K562 (cell line): ENCODE measurements around the gene CADM2. TPM values are rescaled to one million over a fixed set of nuclear protein-coding genes. Genes with fewer than 3 reads are reported as not detected.

Experiments used
- ATAC-seq: fragments of 200-7000 bp; cut with Tn5 transposase; 3 replicates; pipeline ENCODE4 v1.9.1; 2020; ENCODE audit warnings: moderate library complexity
- BruUV-seq: library from RNA; stranded (reverse); fragments of 400-500 nt; replicated peaks from 2 replicates; lab custom pipeline; 2021; lab: Mats Ljungman, UMichigan
- CTCF ChIA-PET: fragments of 300-600 bp; formaldehyde crosslinking; extraction: SDS; loops from one replicate; lab custom pipeline; 2021; ENCODE audit warnings: low intra/inter-chr PET ratio; lab: Yijun Ruan, JAX
- POLR2A ChIA-PET: fragments of 300-600, 350-650 bp; sonication (Branson Sonifier 250); formaldehyde crosslinking; extraction: SDS; loops from one replicate; lab custom pipeline; 2021; ENCODE audit warnings: antibody characterized with exemption, inconsistent platforms; lab: Yijun Ruan, JAX
- DNase-seq, 4 experiments: peaks; one replicate each; pipeline versions ENCODE4 v3.0.0 to v3.0.0-alpha.2; 2011 to 2018; ENCODE audit warnings: low spot score in 3 of 4, mixed read lengths in 3 of 4; ENCODE audit errors: extremely low read depth in 1 of 4
- FAIRE-seq: peaks from 2 replicates; lab custom pipeline; 2011; peaks lifted over from hg19 to GRCh38; lab: Jason Lieb, UNC
- H2AFZ ChIP-seq: 2 replicates; pipeline ENCODE4 v1.6.0; 2011; ENCODE audit warnings: low read depth, low read length, control low read depth, inconsistent platforms
- H3K27ac ChIP-seq: fragments of 200-600 bp; 3 replicates; pipeline ENCODE4 v1.8.0; 2011; ENCODE audit warnings: low read depth, mild to moderate bottlenecking, control low read depth, inconsistent platforms, low read length, moderate library complexity, mixed read lengths; ENCODE audit errors: extremely low read depth
- H3K27me3 ChIP-seq, 2 experiments: fragments of 300-600 bp in 1 of 2; 2 replicates in 1 of 2; 3 replicates in 1 of 2; pipeline versions ENCODE4 v1.6.0 to v1.8.0; 2011; ENCODE audit warnings: inconsistent platforms in 2 of 2, low read length in 2 of 2, mild to moderate bottlenecking in 1 of 2, mixed read lengths in 1 of 2, moderate library complexity in 1 of 2; ENCODE audit not compliant: control insufficient read depth in 2 of 2, insufficient read depth in 2 of 2
- H3K36me3 ChIP-seq: fragments of 300-600 bp; 3 replicates; pipeline ENCODE4 v1.8.0; 2011; ENCODE audit warnings: mild to moderate bottlenecking, low read length, inconsistent platforms; ENCODE audit not compliant: control insufficient read depth, insufficient read depth
- H3K4me1 ChIP-seq, 2 experiments: fragments of 200-600 bp in 1 of 2; replicated peaks in 1 of 2; 2 replicates in 1 of 2; 3 replicates in 1 of 2; pipeline versions ENCODE4 v1.5.1 to v1.8.0; 2011; ENCODE audit warnings: inconsistent platforms in 2 of 2, low read length in 2 of 2, mild to moderate bottlenecking in 1 of 2, mixed read lengths in 1 of 2, moderate library complexity in 1 of 2; ENCODE audit not compliant: control insufficient read depth in 2 of 2, insufficient read depth in 2 of 2
- H3K4me2 ChIP-seq: 2 replicates; pipeline ENCODE4 v1.6.1; 2011; ENCODE audit warnings: low read length, control low read depth, inconsistent platforms, mixed read lengths; ENCODE audit not compliant: insufficient read depth
- H3K4me3 ChIP-seq: fragments of 200-600 bp; sonication (generic), shearing (Covaris generic); 2 replicates; pipeline ENCODE4 v1.5.1; 2016; ENCODE audit warnings: control low read depth, inconsistent platforms
- H3K79me2 ChIP-seq: fragments of 200-600 bp; 3 replicates; pipeline ENCODE4 v1.8.0; 2011; ENCODE audit warnings: low read length, inconsistent platforms; ENCODE audit not compliant: control insufficient read depth, insufficient read depth
- H3K9ac ChIP-seq, 2 experiments: 2 replicates each; pipeline versions ENCODE4 v1.6.0 to v1.6.1; 2011; ENCODE audit warnings: low read depth in 2 of 2, low read length in 2 of 2, control low read depth in 1 of 2, inconsistent platforms in 1 of 2, mild to moderate bottlenecking in 1 of 2, mixed read lengths in 1 of 2; ENCODE audit not compliant: insufficient read depth in 1 of 2
- H3K9me1 ChIP-seq: one replicate; pipeline ENCODE4 v1.6.0; 2011; ENCODE audit warnings: inconsistent platforms, mild to moderate bottlenecking, low read length, moderate library complexity; ENCODE audit not compliant: control insufficient read depth, insufficient read depth
- H3K9me3 ChIP-seq: replicated peaks from 2 replicates; pipeline ENCODE4 v1.5.1; 2011; ENCODE audit warnings: low read depth, low read length, inconsistent platforms; ENCODE audit not compliant: control insufficient read depth, insufficient read depth
- H4K20me1 ChIP-seq: replicated peaks from 2 replicates; pipeline ENCODE4 v1.6.1; 2011; ENCODE audit warnings: low read length, inconsistent platforms, mixed read lengths; ENCODE audit not compliant: control insufficient read depth, insufficient read depth
- ARID1B ChIP-seq: fragments of 450-650 bp; IDR thresholded peaks from 2 replicates; pipeline ENCODE4 v1.6.1; 2016; ENCODE audit warnings: antibody characterized with exemption, mild to moderate bottlenecking, inconsistent platforms
- BCLAF1 ChIP-seq, 2 experiments: fragments of 450-650 bp in 1 of 2; IDR thresholded peaks; 2 replicates each; pipeline ENCODE4 v1.6.1; 2011 to 2017; ENCODE audit warnings: low read depth in 2 of 2, antibody characterized with exemption in 1 of 2, borderline replicate concordance in 1 of 2, low read length in 1 of 2, mild to moderate bottlenecking in 1 of 2, mixed read lengths in 1 of 2; ENCODE audit not compliant: control insufficient read depth in 1 of 2
- CGGBP1 ChIP-seq: fragments of 250-450 bp; sonication (Bioruptor Pico); IDR thresholded peaks from 2 replicates; pipeline ENCODE4 v1.9.0; 2021; ENCODE audit warnings: mild to moderate bottlenecking
- ELF2 ChIP-seq: fragments of 250-450 bp; sonication (Bioruptor Pico); IDR thresholded peaks from 2 replicates; pipeline ENCODE4 v1.5.0; 2021; ENCODE audit warnings: mild to moderate bottlenecking
- GABPB2 ChIP-seq: fragments of 250-450 bp; sonication (Bioruptor Pico); conservative IDR thresholded peaks from 2 replicates; pipeline ENCODE4 v1.5.1; 2021; ENCODE audit warnings: mild to moderate bottlenecking
- IRF9 ChIP-seq: fragments of 450-650 bp; IDR thresholded peaks from 2 replicates; pipeline ENCODE4 v1.6.1; 2016; ENCODE audit warnings: missing biosample characterization, missing genetic modification characterization
- KHSRP ChIP-seq: fragments of 450-650 bp; IDR thresholded peaks from 2 replicates; pipeline ENCODE4 v1.6.1; 2017
- MTA2 ChIP-seq: fragments of 450-650 bp; IDR thresholded peaks from 2 replicates; pipeline ENCODE4 v1.6.1; 2016; ENCODE audit warnings: low read depth
- MTA3 ChIP-seq: fragments of 450-650 bp; formaldehyde crosslinking; IDR thresholded peaks from 2 replicates; pipeline ENCODE4 v1.6.1; 2017; ENCODE audit warnings: mild to moderate bottlenecking, borderline replicate concordance
- POLR2AphosphoS5 ChIP-seq: IDR thresholded peaks from 2 replicates; pipeline ENCODE4 v1.6.1; 2011; ENCODE audit warnings: mild to moderate bottlenecking, low read depth, low read length, moderate library complexity; ENCODE audit not compliant: control insufficient read depth, insufficient read depth
- RBM39 ChIP-seq: fragments of 200-400 bp; formaldehyde crosslinking; optimal IDR thresholded peaks from 2 replicates; pipeline ENCODE3; 2018; ENCODE audit warnings: low read depth, low read length
- SMAD3 ChIP-seq: fragments of 450-650 bp; formaldehyde crosslinking; conservative IDR thresholded peaks from 2 replicates; pipeline ENCODE4 v1.4.0; 2020; ENCODE audit warnings: mild to moderate bottlenecking
- YBX1 ChIP-seq: fragments of 450-650 bp; IDR thresholded peaks from 2 replicates; pipeline ENCODE4 v1.7.1; 2016; ENCODE audit warnings: mild to moderate bottlenecking
- ZNF12 ChIP-seq: sonication (generic); formaldehyde crosslinking; IDR thresholded peaks from 2 replicates; pipeline ENCODE4 v1.4.0; 2020; ENCODE audit warnings: mild to moderate bottlenecking, missing genetic modification reagents
- ZNF655 ChIP-seq: fragments of 250-450 bp; sonication (Bioruptor Pico); IDR thresholded peaks from 2 replicates; pipeline ENCODE4 v1.5.0; 2021
- WGBS: fragments of 100-300 bp; shearing (Covaris generic); methylation state at CpG from one replicate; pipeline ENCODE4 v1.1.6; 2016; ENCODE audit warnings: low coverage, mixed read lengths; ENCODE audit not compliant: insufficient coverage; ENCODE audit errors: missing lambda C conversion rate; 5-methylcytosine and 5-hydroxymethylcytosine counted together
- in situ Hi-C: fragments of 300-500 bp; cut with MboI; formaldehyde crosslinking; loops from 4 replicates; pipeline ENCODE4 v1.15.0; 2018; ENCODE audit warnings: inconsistent platforms, mixed read lengths
- intact Hi-C: fragments of 100-400 bp; cut with micrococcal nuclease; formaldehyde crosslinking; loops from 2 replicates; pipeline ENCODE4 v1.14.2; 2022
- polyA plus RNA-seq, 8 experiments: library from polyadenylated mRNA; depleted of rRNA in 4 of 8; stranded (reverse) in 5 of 8; unstranded in 3 of 8; fragments of >200 nt; fragmentation: Nextera tagmentation in 2 of 8; fragmentation: Illumina TruSeq in 1 of 8; extraction: Ambion mirVana in 2 of 8; extraction: Trizol in 1 of 8; gene quantifications; 2 replicates each; pipeline versions ENCODE4 v1.2.1 to v1.2.3, GENCODE V29; 2011 to 2014; ENCODE audit warnings: inconsistent platforms in 1 of 8, missing spikeins in 1 of 8
- total RNA-seq, 7 experiments: library from RNA; depleted of rRNA in 6 of 7; stranded (reverse); fragments of >200 nt in 6 of 7; fragmentation: Illumina TruSeq in 2 of 7; extraction: Trizol in 2 of 7; gene quantifications; 2 replicates each; pipeline versions ENCODE4 v1.2.1 to v1.2.3, GENCODE V29; 2011 to 2021; ENCODE audit warnings: low replicate concordance in 1 of 7

The CADM2 gene
- total and polyA plus RNA-seq, 9 of the 15 experiments (the other 6 are each of a cell fraction or from before 2014, with no cell fraction given): 0.11 to 3.2 (median 0.95) TPM

- in situ Hi-C loops (loop anchor here (25.0 kb wide), 1 partner anchor 248 kb away; no protein-coding TSS in a partner anchor), intact Hi-C loops (no loop called here)
- WGBS: 14% methylated on average over 6 of the region's 7 CpGs
- Histone ChIP-seq H3K27ac (no peak overlapping the region), H4K20me1 (no peaks in the 10 kb centered on the region), H3K4me2 (no peak overlapping the region), H3K9me1 (no peaks in the 10 kb centered on the region), H3K9me3 (no peaks in the 10 kb centered on the region), H2AFZ (no peak overlapping the region), H3K4me1 (no peaks in the 10 kb centered on the region), H3K27me3 (no peaks in the 10 kb centered on the region), H3K36me3 (no peaks in the 10 kb centered on the region), H3K4me3 (no peak overlapping the region), H3K9ac (no peak overlapping the region), H3K79me2 (no peaks in the 10 kb centered on the region)
- no peak for TF ChIP-seq GABPB2 (CRISPR knock-in tag)
- TF ChIP-seq ARID1B: no peak
- TF ChIP-seq MTA2: no peak
- TF ChIP-seq KHSRP: no peak
- TF ChIP-seq CGGBP1 (CRISPR knock-in tag): no peak
- TF ChIP-seq ZNF12: no peak
- TF ChIP-seq IRF9 (tag): no peak
- TF ChIP-seq MTA3: no peak
- no peak for TF ChIP-seq YBX1
- no peak for TF ChIP-seq ZNF655
- TF ChIP-seq ELF2 (CRISPR knock-in tag): no peak
- TF ChIP-seq RBM39: no peak
- TF ChIP-seq BCLAF1 (IDR thresholded peaks at IDR 0.05; ENCODE audit: borderline replicate concordance in 1 of 2, control insufficient read depth in 1 of 2, low read depth in 2 of 2, low read length in 1 of 2): no peak
- no peak for TF ChIP-seq POLR2AphosphoS5
- no peak for TF ChIP-seq SMAD3
- no TSS peak for BruUV-seq
- DNase-seq: no peak
- ChIA-PET CTCF (no interaction called here), POLR2A (interaction anchor here (0.6 kb wide), 1 partner anchor 1721 kb away, joined by 4 read pairs; no protein-coding TSS in a partner anchor)
- ATAC-seq: no peak
- no peak for FAIRE-seq
Observed at GRCh38 chr3:85560088-85560785, 601.4 kb downstream of the CADM2 start.
